Iris pigment epithelial cell (primary cell): Measurements from ENCODE around the gene PITRM1.

Experiments used
- DNase-seq: peaks from one replicate; pipeline ENCODE4 v3.0.0-alpha.2; 2011; ENCODE audit warnings: low read depth

PITRM1 gene

GRCh38 chr10:3166496-3167290 lies 5.9 kb downstream of the PITRM1 start:
- no peak for DNase-seq

- DNase-seq: no peak
Observed at GRCh38 chr10:3165196-3165595, 7.4 kb downstream of the PITRM1 start.

GRCh38 chr10:3163879-3164278 lies 8.7 kb downstream of the PITRM1 start:
- DNase-seq: no peak

GRCh38 chr10:3162533-3162932 lies 10.0 kb downstream of the PITRM1 start:
- DNase-seq: no peak

- no peak for DNase-seq
Observed at GRCh38 chr10:3159152-3159551, 13.4 kb downstream of the PITRM1 start.

- DNase-seq: no peak
Observed at GRCh38 chr10:3154666-3155065, 17.9 kb downstream of the PITRM1 start.

GRCh38 chr10:3152566-3152935 lies 20.0 kb downstream of the PITRM1 start:
- no peak for DNase-seq

- no peak for DNase-seq
Observed at GRCh38 chr10:3151889-3152565, 20.6 kb downstream of the PITRM1 start.

GRCh38 chr10:3150961-3151360 lies 21.6 kb downstream of the PITRM1 start:
- DNase-seq: no peak

GRCh38 chr10:3150366-3150765 lies 22.2 kb downstream of the PITRM1 start:
- no peak for DNase-seq

- no peak for DNase-seq
Observed at GRCh38 chr10:3149918-3150317, 22.7 kb downstream of the PITRM1 start.

- no peak for DNase-seq
Observed at GRCh38 chr10:3148994-3149393, 23.6 kb downstream of the PITRM1 start.

GRCh38 chr10:3148041-3148440 lies 24.5 kb downstream of the PITRM1 start:
- DNase-seq: no peak

GRCh38 chr10:3147117-3147820 lies 25.3 kb downstream of the PITRM1 start:
- no peak for DNase-seq

- no peak for DNase-seq
Observed at GRCh38 chr10:3146289-3146688, 26.3 kb downstream of the PITRM1 start.

- DNase-seq: no peak
Observed at GRCh38 chr10:3145366-3145765, 27.2 kb downstream of the PITRM1 start.

- DNase-seq: no peak
Observed at GRCh38 chr10:3143791-3144434, 28.7 kb downstream of the PITRM1 start.

GRCh38 chr10:3143366-3143765 lies 29.2 kb downstream of the PITRM1 start:
- DNase-seq: no peak

- no peak for DNase-seq
Observed at GRCh38 chr10:3142146-3142875, 30.3 kb downstream of the PITRM1 start.

GRCh38 chr10:3141351-3142005 lies 31.1 kb downstream of the PITRM1 start:
- DNase-seq: no peak

- DNase-seq: peak; percentile 14
Observed at GRCh38 chr10:3140280-3140679, 32.3 kb downstream of the PITRM1 start.
